Measurements from ENCODE around the gene NRN1L. TPM values are rescaled to one million over a fixed set of nuclear protein-coding genes. Genes with fewer than 3 reads are reported as not detected.

NRN1L gene
- total RNA-seq, 1 experiment from 2014 or later, result not detected

DNA sequence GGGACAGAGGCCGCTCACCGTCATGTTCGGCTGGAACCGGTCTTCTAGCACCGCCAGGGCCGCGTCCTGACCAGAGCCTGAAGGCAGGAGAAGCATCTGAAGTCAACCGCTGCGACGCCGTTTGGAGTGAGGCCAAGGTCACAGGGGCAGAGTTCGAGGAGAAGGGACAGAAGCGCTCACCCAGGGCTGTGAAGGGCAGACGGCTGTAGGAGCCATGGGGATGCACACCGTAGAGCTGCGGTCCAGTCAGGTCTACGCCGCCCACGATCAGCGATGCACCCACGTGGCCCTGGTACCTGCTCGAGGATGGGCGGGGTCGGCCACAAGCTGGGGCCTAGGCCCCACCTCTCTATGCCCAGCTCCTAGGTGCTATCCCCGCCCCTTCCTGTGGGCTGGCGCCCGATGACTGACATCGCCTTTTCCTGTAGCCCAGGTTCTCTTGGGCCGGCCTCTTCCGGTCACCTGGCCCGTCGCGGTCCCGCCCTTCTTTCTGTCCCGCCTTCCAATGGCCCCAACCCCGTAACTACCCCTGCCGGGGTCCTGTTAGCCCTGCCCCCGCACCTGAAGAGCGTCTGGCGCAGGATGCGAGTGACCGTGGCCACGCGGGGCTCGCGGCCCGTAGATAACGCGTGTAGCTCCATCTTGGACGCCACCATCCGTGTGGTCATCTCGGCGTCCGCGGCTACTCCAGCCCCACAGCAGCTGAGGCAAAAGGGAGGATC, 50.9 kb downstream of the NRN1L start:
- ATAC-seq (peak; percentile 88), DNase-seq (peak; percentile 96)
- H3K27ac ChIP-seq (ENCODE audit: low read length), result peak overlapping the region; percentile 41; the same call in 1 of the 2 replicates
- H2AFZ ChIP-seq (ENCODE audit: low read length), result peak overlapping the region; percentile 92
- no peaks in the 10 kb centered on the region for H3F3A ChIP-seq (ENCODE audit: low read length, unreplicated experiment)
- peaks cover 31% of the 10 kb centered on the region for H3K79me2 ChIP-seq (ENCODE audit: low read length)
- no peaks in the 10 kb centered on the region for H3K36me3 ChIP-seq (ENCODE audit: low read depth, low read length)
- TF ChIP-seq EZH2phosphoT487 (IDR thresholded peaks at IDR 0.05; ENCODE audit: borderline replicate concordance, low read length) (no peak), EZH2 (IDR thresholded peaks at IDR 0.05; ENCODE audit: low read length, unreplicated experiment) (no peak)
- TF ChIP-seq, protein P1, sequence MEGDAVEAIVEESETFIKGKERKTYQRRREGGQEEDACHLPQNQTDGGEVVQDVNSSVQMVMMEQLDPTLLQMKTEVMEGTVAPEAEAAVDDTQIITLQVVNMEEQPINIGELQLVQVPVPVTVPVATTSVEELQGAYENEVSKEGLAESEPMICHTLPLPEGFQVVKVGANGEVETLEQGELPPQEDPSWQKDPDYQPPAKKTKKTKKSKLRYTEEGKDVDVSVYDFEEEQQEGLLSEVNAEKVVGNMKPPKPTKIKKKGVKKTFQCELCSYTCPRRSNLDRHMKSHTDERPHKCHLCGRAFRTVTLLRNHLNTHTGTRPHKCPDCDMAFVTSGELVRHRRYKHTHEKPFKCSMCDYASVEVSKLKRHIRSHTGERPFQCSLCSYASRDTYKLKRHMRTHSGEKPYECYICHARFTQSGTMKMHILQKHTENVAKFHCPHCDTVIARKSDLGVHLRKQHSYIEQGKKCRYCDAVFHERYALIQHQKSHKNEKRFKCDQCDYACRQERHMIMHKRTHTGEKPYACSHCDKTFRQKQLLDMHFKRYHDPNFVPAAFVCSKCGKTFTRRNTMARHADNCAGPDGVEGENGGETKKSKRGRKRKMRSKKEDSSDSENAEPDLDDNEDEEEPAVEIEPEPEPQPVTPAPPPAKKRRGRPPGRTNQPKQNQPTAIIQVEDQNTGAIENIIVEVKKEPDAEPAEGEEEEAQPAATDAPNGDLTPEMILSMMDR (conservative IDR thresholded peaks at IDR 0.05; ENCODE audit: low read depth, low read length), result no peak
- no peaks in the 10 kb centered on the region for H3K9me3 ChIP-seq (ENCODE audit: low read length)
- H4K20me1 ChIP-seq (ENCODE audit: low read length), result no peaks in the 10 kb centered on the region
- H3K4me1 ChIP-seq (ENCODE audit: insufficient read depth, low read length), result peaks cover 14% of the 10 kb centered on the region; the same call in 1 of the 2 replicates
- H3K9ac ChIP-seq (ENCODE audit: low read length), result peak overlapping the region; percentile 85
- peak overlapping the region; percentile 88 for H3K4me3 ChIP-seq (ENCODE audit: low read length)
- peak overlapping the region; percentile 84 for H3K4me2 ChIP-seq (ENCODE audit: low read length)
- intact Hi-C loops (cut with micrococcal nuclease), result no loop called here
- POLR2A ChIA-PET (ENCODE audit: unreplicated experiment), result no interaction called here
- H3K9me2 ChIP-seq (replicated peaks; ENCODE audit: low read length), result no peaks in the 10 kb centered on the region
- BruUV-seq (replicated peaks), result no TSS peak
- CTCF ChIA-PET, result interaction anchor here (0.5 to 1.5 kb wide), 3 partner anchors 70 to 119 kb away, joined by 3 to 9 read pairs (median 3); no protein-coding TSS in a partner anchor
- H3K27me3 ChIP-seq (ENCODE audit: low read length), result no peaks in the 10 kb centered on the region

Other genes with a start within 250 kb of the NRN1L start
- 0.33 and 0.40 TPM in 2 replicates for gene CARMIL2, start 239.7 kb upstream of the NRN1L start, total RNA-seq (2014; rRNA removed)
- 26.3 and 31.7 TPM in 2 replicates for gene ACD, start 224.6 kb upstream of the NRN1L start, total RNA-seq (2014; rRNA removed)
- 15.1 and 16.4 TPM in 2 replicates for gene PARD6A, start 223.9 kb upstream of the NRN1L start, total RNA-seq (2014; rRNA removed)
- 12.0 and 19.4 TPM in 2 replicates for gene ENKD1, start 218.1 kb upstream of the NRN1L start, total RNA-seq (2014; rRNA removed)
- gene C16orf86, start 218.1 kb upstream of the NRN1L start, total RNA-seq (2014; rRNA removed), result not detected in 2 replicates
- 21.8 and 22.2 TPM in 2 replicates for gene GFOD2, start 165.6 kb upstream of the NRN1L start, total RNA-seq (2014; rRNA removed)
- 5.5 and 7.7 TPM in 2 replicates for gene RANBP10, start 78.3 kb upstream of the NRN1L start, total RNA-seq (2014; rRNA removed)
- gene TSNAXIP1, start 78.0 kb upstream of the NRN1L start, total RNA-seq (2014; rRNA removed), result 0.44 and 0.86 TPM in 2 replicates
- gene THAP11, start 42.6 kb upstream of the NRN1L start, total RNA-seq (2014; rRNA removed), result 39.1 and 39.8 TPM in 2 replicates
- gene NUTF2, start 38.0 kb upstream of the NRN1L start, total RNA-seq (2014; rRNA removed), result 98.5 and 167 TPM in 2 replicates
- gene CENPT, start 37.2 kb upstream of the NRN1L start, total RNA-seq (2014; rRNA removed), result 31.8 and 35.1 TPM in 2 replicates
- gene EDC4, start 11.8 kb upstream of the NRN1L start, total RNA-seq (2014; rRNA removed), result 58.9 and 94.7 TPM in 2 replicates
- gene PSKH1, start 8.4 kb downstream of the NRN1L start, total RNA-seq (2014; rRNA removed), result 6.6 and 8.3 TPM in 2 replicates
- 0.98 and 1.6 TPM in 2 replicates for gene CTRL, start 47.0 kb downstream of the NRN1L start, total RNA-seq (2014; rRNA removed)
- gene PSMB10, start 52.0 kb downstream of the NRN1L start, total RNA-seq (2014; rRNA removed), result 51.3 and 52.0 TPM in 2 replicates
- 3.2 and 4.6 TPM in 2 replicates for gene LCAT, start 59.2 kb downstream of the NRN1L start, total RNA-seq (2014; rRNA removed)
- gene SLC12A4, start 83.8 kb downstream of the NRN1L start, total RNA-seq (2014; rRNA removed), result 29.3 and 33.2 TPM in 2 replicates
- gene DPEP3, start 95.6 kb downstream of the NRN1L start, total RNA-seq (2014; rRNA removed), result not detected in 2 replicates
- gene DPEP2, start 114.6 kb downstream of the NRN1L start, total RNA-seq (2014; rRNA removed), result not detected in 2 replicates
- gene DPEP2NB, start 131.0 kb downstream of the NRN1L start, total RNA-seq (2014; rRNA removed), result not detected in 2 replicates
- gene DDX28, start 138.3 kb downstream of the NRN1L start, total RNA-seq (2014; rRNA removed), result 13.4 and 16.6 TPM in 2 replicates
- 19.9 and 21.4 TPM in 2 replicates for gene DUS2, start 138.4 kb downstream of the NRN1L start, total RNA-seq (2014; rRNA removed)
- 12.1 and 14.5 TPM in 2 replicates for gene NFATC3, start 200.5 kb downstream of the NRN1L start, total RNA-seq (2014; rRNA removed)